Esophagus squamous epithelium (tissue), 5 donors: ENCODE data around the gene CRYAB. TPM values are rescaled to one million over a fixed set of nuclear protein-coding genes. Genes with fewer than 3 reads are reported as not detected.

Experiments used
- DNase-seq: peaks from one replicate; lab custom pipeline; 2025; lab: John Stamatoyannopoulos, UW
- H3K27ac ChIP-seq, 4 donors: fragments of 200-600 bp; sonication (generic); one replicate each; pipeline ENCODE4 v1.5.1; 2016 to 2019; ENCODE audit warnings: mild to moderate bottlenecking in 1 of 4
- H3K27me3 ChIP-seq, 4 donors: fragments of 200-600 bp; sonication (generic); 1 replicate in 3 of 4; 2 replicates in 1 of 4; pipeline versions ENCODE4 v1.5.1 to v1.6.0; 2017 to 2021; ENCODE audit warnings: antibody characterized with exemption in 1 of 4
- H3K36me3 ChIP-seq, 3 donors: fragments of 200-600 bp; sonication (generic); one replicate each; pipeline ENCODE4 v1.5.1; 2016 to 2019
- H3K4me1 ChIP-seq, 3 donors: fragments of 200-600 bp; sonication (generic); one replicate each; pipeline ENCODE4 v1.5.1; 2017 to 2019
- H3K4me3 ChIP-seq, 4 donors: fragments of 200-600 bp; sonication (generic); 1 replicate in 3 of 4; 2 replicates in 1 of 4; pipeline ENCODE4 v1.5.1; 2016 to 2019; ENCODE audit warnings: mild to moderate bottlenecking in 2 of 4, moderate library complexity in 1 of 4
- H3K9me3 ChIP-seq, 3 donors: fragments of 200-600 bp; sonication (generic); one replicate each; pipeline ENCODE4 v1.5.1; 2016 to 2019
- CTCF ChIP-seq, 6 experiments: fragments of 450-650 bp in 4 of 6; fragments of 200-600 bp in 2 of 6; sonication (generic) in 2 of 6; IDR thresholded peaks; one replicate each; pipeline ENCODE4 v1.5.1; 2016 to 2019; ENCODE audit warnings: antibody characterized with exemption in 6 of 6, mild to moderate bottlenecking in 4 of 6, moderate library complexity in 4 of 6
- POLR2A ChIP-seq, 4 donors: fragments of 450-650 bp; IDR thresholded peaks; one replicate each; pipeline ENCODE4 v1.6.1; 2017; ENCODE audit warnings: antibody characterized with exemption in 4 of 4, mild to moderate bottlenecking in 4 of 4, moderate library complexity in 3 of 4
- WGBS, 2 donors: methylation state at CpG; one replicate each; pipeline ENCODE4 v1.1.5; 2018; 5-methylcytosine and 5-hydroxymethylcytosine counted together
- intact Hi-C: fragments of 100-400 bp; cut with DNase I; formaldehyde crosslinking; loops from one replicate; pipeline ENCODE4 v1.15.0; 2022
- total RNA-seq, 4 donors: library from RNA; depleted of rRNA; stranded (reverse); fragments of >200 nt; gene quantifications; one replicate each; pipeline ENCODE4 v1.1.0, GENCODE V29; 2016
- donor health status: DM: yes; HTN: yes; CAD: no.

Gene CRYAB
- total RNA-seq, 4 donors from 2014 or later: 22.9 to 85.0 (median 45.2) TPM

- H3K4me3 ChIP-seq: peak overlapping the region in 1 of 4 donors; percentile 27
- H3K9me3 ChIP-seq: no peaks in the 10 kb centered on the region
- no peak for TF ChIP-seq CTCF (IDR thresholded peaks at IDR 0.05)
- TF ChIP-seq POLR2A (IDR thresholded peaks at IDR 0.05): no peak
- intact Hi-C loops: loop anchor here (10.0 kb wide), 1 partner anchor 146 kb away; the partner anchor contains the start of genes SDHD and TIMM8B
- H3K27me3 ChIP-seq: no peaks in the 10 kb centered on the region
- no peak for DNase-seq
- peak overlapping the region; percentile 18 to 85 (median 76) for H3K27ac ChIP-seq
- WGBS, 2 donors: 21 to 34% methylated on average over 6 to 7 of the region's 7 CpGs
- H3K4me1 ChIP-seq: peaks cover 0 to 59% (median 33%) of the 10 kb centered on the region in 3 donors
- H3K36me3 ChIP-seq: no peaks in the 10 kb centered on the region
These were observed 27.2 kb upstream of the CRYAB start for GRCh38 chr11:111938687-111939160.

GRCh38 chr11:111937844-111938243, 26.3 kb upstream of the CRYAB start:
- intact Hi-C loops: loop anchor here (10.0 kb wide), 1 partner anchor 147 kb away; the partner anchor contains the start of genes SDHD and TIMM8B
- H3K27me3 ChIP-seq: no peaks in the 10 kb centered on the region
- no peaks in the 10 kb centered on the region for H3K9me3 ChIP-seq
- DNase-seq: no peak
- no peaks in the 10 kb centered on the region for H3K36me3 ChIP-seq
- H3K4me1 ChIP-seq: peaks cover 0 to 59% (median 33%) of the 10 kb centered on the region in 3 donors
- no peak for TF ChIP-seq CTCF (IDR thresholded peaks at IDR 0.05)
- TF ChIP-seq POLR2A (IDR thresholded peaks at IDR 0.05): no peak
- H3K4me3 ChIP-seq: peak overlapping the region in 3 of 4 donors; percentile 54 to 79 (median 75)
- peak overlapping the region in 3 of 4 donors; percentile 71 to 85 (median 82) for H3K27ac ChIP-seq
- WGBS, 2 donors: 68 to 71% methylated on average over 7 of the region's 7 CpGs

- peaks cover 0 to 58% (median 33%) of the 10 kb centered on the region in 3 donors for H3K4me1 ChIP-seq
- H3K4me3 ChIP-seq: peak overlapping the region; percentile 54 to 79 (median 70)
- H3K27me3 ChIP-seq: no peaks in the 10 kb centered on the region
- H3K27ac ChIP-seq: peak overlapping the region; percentile 44 to 85 (median 76)
- TF ChIP-seq POLR2A (IDR thresholded peaks at IDR 0.05) (no peak), CTCF (IDR thresholded peaks at IDR 0.05) (no peak)
- no peaks in the 10 kb centered on the region for H3K36me3 ChIP-seq
- DNase-seq: no peak
- H3K9me3 ChIP-seq: no peaks in the 10 kb centered on the region
- intact Hi-C loops: loop anchor here (10.0 kb wide), 1 partner anchor 147 kb away; the partner anchor contains the start of genes SDHD and TIMM8B
- WGBS, 2 donors: no CpG with 5 or more reads among the region's 9 CpGs
These were observed 25.8 kb upstream of the CRYAB start for GRCh38 chr11:111937461-111937769.

GRCh38 chr11:111936040-111936540, 24.5 kb upstream of the CRYAB start:
- Histone ChIP-seq H3K27me3 (no peaks in the 10 kb centered on the region), H3K9me3 (no peaks in the 10 kb centered on the region), H3K4me3 (peak overlapping the region in 3 of 4 donors; percentile 54 to 79 (median 75)), H3K27ac (peak overlapping the region; percentile 44 to 85 (median 76)), H3K4me1 (peaks cover 0 to 60% (median 33%) of the 10 kb centered on the region in 3 donors), H3K36me3 (no peaks in the 10 kb centered on the region)
- DNase-seq: no peak
- 33 to 66% methylated on average over 3 of the region's 3 CpGs for WGBS, 2 donors
- intact Hi-C loops: loop anchor here (10.0 kb wide), 1 partner anchor 149 kb away; the partner anchor contains the start of genes SDHD and TIMM8B
- TF ChIP-seq POLR2A (IDR thresholded peaks at IDR 0.05): no peak
- no peak for TF ChIP-seq CTCF (IDR thresholded peaks at IDR 0.05)

GRCh38 chr11:111935317-111936039, 23.9 kb upstream of the CRYAB start:
- no peak for TF ChIP-seq POLR2A (IDR thresholded peaks at IDR 0.05)
- no peak for TF ChIP-seq CTCF (IDR thresholded peaks at IDR 0.05)
- no peak for DNase-seq
- intact Hi-C loops: loop anchor here (10.0 kb wide), 1 partner anchor 149 kb away; the partner anchor contains the start of genes SDHD and TIMM8B
- H3K27me3 ChIP-seq: no peaks in the 10 kb centered on the region
- no peaks in the 10 kb centered on the region for H3K36me3 ChIP-seq
- H3K27ac ChIP-seq: peak overlapping the region in 3 of 4 donors; percentile 71 to 82 (median 78)
- H3K9me3 ChIP-seq: no peaks in the 10 kb centered on the region
- no peak overlapping the region for H3K4me3 ChIP-seq
- peaks cover 0 to 60% (median 33%) of the 10 kb centered on the region in 3 donors for H3K4me1 ChIP-seq
- 47 to 61% methylated on average over 4 of the region's 4 CpGs for WGBS, 2 donors
